Neural cell (in vitro differentiated cells): ENCODE data around the gene IFFO2. TPM values are rescaled to one million over a fixed set of nuclear protein-coding genes. Genes with fewer than 3 reads are reported as not detected.

ENCODE experiments used
- H2AFZ ChIP-seq: fragments of 200-600, 300-800 bp; sonication (generic), shearing (Covaris generic); 2 replicates; pipeline ENCODE4 v1.6.0; 2014; ENCODE audit warnings: low read depth, mild to moderate bottlenecking, antibody characterized with exemption, low read length, moderate library complexity
- H3F3A ChIP-seq: fragments of 200-600 bp; shearing (Covaris generic); 2 replicates; pipeline ENCODE4 v1.6.1; 2016; ENCODE audit warnings: mild to moderate bottlenecking, moderate library complexity, mixed read lengths, antibody characterized with exemption, low read length; ENCODE audit not compliant: insufficient read depth, poor library complexity, severe bottlenecking
- H3K27ac ChIP-seq: fragments of 200-600, 300-800 bp; sonication (generic), shearing (Covaris generic); 2 replicates; pipeline ENCODE4 v1.5.1; 2014; ENCODE audit warnings: mild to moderate bottlenecking, low read length, moderate library complexity
- H3K27me3 ChIP-seq: fragments of 300-800, 200-600 bp; sonication (generic), shearing (Covaris generic); 2 replicates; pipeline ENCODE4 v1.6.0; 2014; ENCODE audit warnings: mild to moderate bottlenecking, low read depth, low read length, moderate library complexity; ENCODE audit not compliant: insufficient read depth
- H3K36me3 ChIP-seq: fragments of 300-800, 200-600 bp; sonication (generic), shearing (Covaris generic); 2 replicates; pipeline ENCODE4 v1.5.1; 2014; ENCODE audit warnings: mild to moderate bottlenecking, antibody characterized with exemption, low read length, moderate library complexity; ENCODE audit not compliant: insufficient read depth
- H3K4me2 ChIP-seq: fragments of 300-800, 200-600 bp; sonication (generic), shearing (Covaris generic); 2 replicates; pipeline ENCODE4 v1.6.0; 2014; ENCODE audit warnings: mild to moderate bottlenecking, low read length
- H3K4me3 ChIP-seq: fragments of 300-800, 200-600 bp; sonication (generic), shearing (Covaris generic); 2 replicates; pipeline ENCODE4 v1.5.1; 2014; ENCODE audit warnings: mild to moderate bottlenecking, low read length, moderate library complexity
- H3K79me2 ChIP-seq: fragments of 200-600 bp; shearing (Covaris generic); replicated peaks from 2 replicates; pipeline ENCODE4 v1.6.0; 2014; ENCODE audit warnings: mild to moderate bottlenecking, low read length, moderate library complexity; ENCODE audit not compliant: insufficient read depth
- H3K9ac ChIP-seq: fragments of 300-800, 200-600 bp; sonication (generic), shearing (Covaris generic); 2 replicates; pipeline ENCODE4 v1.6.1; 2016; ENCODE audit warnings: mild to moderate bottlenecking, low read length, mixed read lengths
- H3K9me2 ChIP-seq: fragments of 200-600 bp; shearing (Covaris generic); 2 replicates; pipeline ENCODE4 v1.6.1; 2016; ENCODE audit warnings: mild to moderate bottlenecking, low read length, mixed read lengths; ENCODE audit not compliant: insufficient read depth
- H3K9me3 ChIP-seq: fragments of 200-600, 300-800 bp; sonication (generic), shearing (Covaris generic); 2 replicates; pipeline ENCODE4 v1.6.1; 2016; ENCODE audit warnings: mild to moderate bottlenecking, mixed run types, low read length, moderate library complexity, mixed read lengths
- H4K20me1 ChIP-seq: fragments of 200-600 bp; shearing (Covaris generic); 2 replicates; pipeline ENCODE4 v1.6.1; 2016; ENCODE audit warnings: mild to moderate bottlenecking, mixed run types; ENCODE audit not compliant: insufficient read depth
- CTCF ChIP-seq: fragments of 450-650 bp; IDR thresholded peaks from 2 replicates; pipeline ENCODE4 v1.5.1; 2014; ENCODE audit warnings: antibody characterized with exemption, mild to moderate bottlenecking, moderate library complexity; ENCODE audit not compliant: poor library complexity, severe bottlenecking
- EP300 ChIP-seq: fragments of 450-650 bp; conservative IDR thresholded peaks from 2 replicates; pipeline ENCODE4 v1.6.1; 2014; ENCODE audit warnings: antibody characterized with exemption, mild to moderate bottlenecking, moderate library complexity; ENCODE audit not compliant: poor library complexity, severe bottlenecking
- EZH2 ChIP-seq: fragments of 200-600, 300-800 bp; shearing (Covaris generic), sonication (generic); IDR thresholded peaks from 2 replicates; pipeline ENCODE4 v1.6.1; 2014; ENCODE audit warnings: antibody characterized with exemption, low read length, borderline replicate concordance, mild to moderate bottlenecking; ENCODE audit not compliant: insufficient read depth, poor library complexity, severe bottlenecking
- MXI1 ChIP-seq: fragments of 450-650 bp; conservative IDR thresholded peaks from 2 replicates; pipeline ENCODE4 v1.6.1; 2014; ENCODE audit warnings: antibody characterized with exemption, mild to moderate bottlenecking; ENCODE audit not compliant: poor library complexity, severe bottlenecking
- POLR2AphosphoS5 ChIP-seq: IDR thresholded peaks from 2 replicates; pipeline ENCODE4 v1.6.1; 2012
- RAD21 ChIP-seq: fragments of 450-650 bp; conservative IDR thresholded peaks from 2 replicates; pipeline ENCODE4 v1.6.1; 2014; ENCODE audit warnings: antibody characterized with exemption, mild to moderate bottlenecking, moderate library complexity
- REST ChIP-seq: IDR thresholded peaks from 2 replicates; pipeline ENCODE4 v1.6.1; 2012; ENCODE audit warnings: borderline replicate concordance
- SMC3 ChIP-seq: fragments of 450-650 bp; conservative IDR thresholded peaks from 2 replicates; pipeline ENCODE4 v1.6.1; 2014; ENCODE audit warnings: antibody characterized with exemption, mild to moderate bottlenecking, moderate library complexity; ENCODE audit not compliant: poor library complexity
- TAF1 ChIP-seq: IDR thresholded peaks from 2 replicates; pipeline ENCODE4 v1.6.1; 2012; ENCODE audit warnings: low read depth
- polyA plus RNA-seq: library from polyadenylated mRNA; depleted of rRNA; stranded (reverse); fragments of >200 nt; gene quantifications from 2 replicates; pipeline ENCODE4 v1.2.3, GENCODE V29; 2014

IFFO2 gene
- polyA plus RNA-seq, 1 donor from 2014 or later: 2.6 TPM

- Histone ChIP-seq H3K36me3 (no peaks in the 10 kb centered on the region), H3K27me3 (peaks cover 15% of the 10 kb centered on the region), H3K4me3 (peak overlapping the region; percentile 86), H4K20me1 (no peaks in the 10 kb centered on the region), H3F3A (no peaks in the 10 kb centered on the region), H2AFZ (no peak overlapping the region), H3K9ac (peak overlapping the region; percentile 63), H3K27ac (no peak overlapping the region), H3K4me2 (peak overlapping the region; percentile 5), H3K9me2 (no peaks in the 10 kb centered on the region), H3K79me2 (peaks cover 4% of the 10 kb centered on the region), H3K9me3 (no peaks in the 10 kb centered on the region)
- TF ChIP-seq SMC3: peak; percentile 28
- peak; percentile 21 for TF ChIP-seq RAD21
- TF ChIP-seq EP300: peak; percentile 14
- peak; percentile 43 for TF ChIP-seq POLR2AphosphoS5
- peak; percentile 5 for TF ChIP-seq TAF1
- TF ChIP-seq EZH2: no peak
- no peak for TF ChIP-seq REST
- TF ChIP-seq MXI1: peak; percentile 72
- TF ChIP-seq CTCF: peak; percentile 31
Observed at GRCh38 chr1:18955441-18956192, 859 bp downstream of the IFFO2 start.

GRCh38 chr1:18955131-18955440, 1.4 kb downstream of the IFFO2 start:
- Histone ChIP-seq H3K4me3 (peak overlapping the region; percentile 86), H3K9me2 (no peaks in the 10 kb centered on the region), H3K36me3 (no peaks in the 10 kb centered on the region), H3F3A (no peaks in the 10 kb centered on the region), H3K4me2 (peak overlapping the region; percentile 5), H3K27ac (no peak overlapping the region), H3K9me3 (no peaks in the 10 kb centered on the region), H3K9ac (peak overlapping the region; percentile 63), H3K27me3 (peaks cover 15% of the 10 kb centered on the region), H3K79me2 (peaks cover 4% of the 10 kb centered on the region), H2AFZ (no peak overlapping the region), H4K20me1 (no peaks in the 10 kb centered on the region)
- TF ChIP-seq EZH2 (no peak), SMC3 (no peak), POLR2AphosphoS5 (no peak), REST (no peak), TAF1 (no peak), MXI1 (no peak), CTCF (no peak), EP300 (no peak)
